Smooth muscle cell (in vitro differentiated cells): ENCODE results near the gene GLMN. TPM values are rescaled to one million over a fixed set of nuclear protein-coding genes. Genes with fewer than 3 reads are reported as not detected.
A peak's percentile ranks its signal among the peaks of the same experiment; 100 is the strongest.

ENCODE experiments used
- DNase-seq: peaks from one replicate; lab custom pipeline; 2025; ENCODE audit not compliant: unreplicated experiment; lab: John Stamatoyannopoulos, UW
- H2AFZ ChIP-seq: fragments of 200-600 bp; sonication (generic); 2 replicates; pipeline ENCODE4 v1.6.0; 2016; ENCODE audit warnings: antibody characterized with exemption, low read depth, mild to moderate bottlenecking
- H3F3A ChIP-seq: fragments of 200-600 bp; sonication (generic); 2 replicates; pipeline ENCODE4 v1.6.0; 2017; ENCODE audit warnings: antibody characterized with exemption, low read depth
- H3K27ac ChIP-seq: fragments of 200-600 bp; sonication (generic); 2 replicates; pipeline ENCODE4 v1.5.1; 2016; ENCODE audit warnings: low read depth, mild to moderate bottlenecking
- H3K27me3 ChIP-seq: fragments of 200-600 bp; sonication (generic); 2 replicates; pipeline ENCODE4 v1.6.1; 2016; ENCODE audit warnings: low read depth, mild to moderate bottlenecking
- H3K36me3 ChIP-seq: fragments of 200-600 bp; sonication (generic); 2 replicates; pipeline ENCODE4 v1.5.1; 2016; ENCODE audit warnings: low read depth
- H3K4me1 ChIP-seq: fragments of 200-600 bp; sonication (generic); 2 replicates; pipeline ENCODE4 v1.5.1; 2016; ENCODE audit warnings: low read depth
- H3K4me2 ChIP-seq: fragments of 200-600 bp; sonication (generic); 2 replicates; pipeline ENCODE4 v1.6.0; 2016; ENCODE audit warnings: mild to moderate bottlenecking
- H3K4me3 ChIP-seq: fragments of 200-600 bp; sonication (generic); 2 replicates; pipeline ENCODE4 v1.5.1; 2016; ENCODE audit warnings: mild to moderate bottlenecking
- H3K79me2 ChIP-seq: fragments of 200-600 bp; sonication (generic); 2 replicates; pipeline ENCODE4 v1.6.0; 2016; ENCODE audit warnings: low read depth, mild to moderate bottlenecking
- H3K9ac ChIP-seq: fragments of 200-600 bp; sonication (generic); 2 replicates; pipeline ENCODE4 v1.6.0; 2016; ENCODE audit warnings: low read depth
- H3K9me3 ChIP-seq: fragments of 200-600 bp; sonication (generic); replicated peaks from 2 replicates; pipeline ENCODE4 v1.5.1; 2016; ENCODE audit warnings: low read depth
- H4K20me1 ChIP-seq: fragments of 200-600 bp; sonication (generic); 2 replicates; pipeline ENCODE4 v1.6.0; 2016; ENCODE audit warnings: low read depth
- WGBS: methylation state at CpG from one replicate; pipeline ENCODE4 v1.1.7; 2016; ENCODE audit warnings: low lambda C conversion rate; 5-methylcytosine and 5-hydroxymethylcytosine counted together
- polyA plus RNA-seq: library from polyadenylated mRNA; unstranded; fragments of >200 nt; fragmentation: Nextera tagmentation; extraction: Ambion mirVana; gene quantifications from 2 replicates; pipeline ENCODE4 v1.2.1, GENCODE V29; 2016
- total RNA-seq: library from RNA; depleted of rRNA; stranded (reverse); fragments of >200 nt; gene quantifications from 2 replicates; pipeline ENCODE4 v1.2.3, GENCODE V29; 2014
- TF ChIP-seq, protein P1 (sequence below): fragments of 200-600 bp; sonication (generic); IDR thresholded peaks from 2 replicates; pipeline ENCODE4 v1.5.1; 2017; ENCODE audit warnings: borderline replicate concordance, mild to moderate bottlenecking, antibody characterized with exemption; ENCODE audit not compliant: insufficient read depth, poor library complexity, severe bottlenecking

The GLMN gene
- total and polyA plus RNA-seq, 2 experiments from 2014 or later = 10.8 to 14.6 TPM

DNA sequence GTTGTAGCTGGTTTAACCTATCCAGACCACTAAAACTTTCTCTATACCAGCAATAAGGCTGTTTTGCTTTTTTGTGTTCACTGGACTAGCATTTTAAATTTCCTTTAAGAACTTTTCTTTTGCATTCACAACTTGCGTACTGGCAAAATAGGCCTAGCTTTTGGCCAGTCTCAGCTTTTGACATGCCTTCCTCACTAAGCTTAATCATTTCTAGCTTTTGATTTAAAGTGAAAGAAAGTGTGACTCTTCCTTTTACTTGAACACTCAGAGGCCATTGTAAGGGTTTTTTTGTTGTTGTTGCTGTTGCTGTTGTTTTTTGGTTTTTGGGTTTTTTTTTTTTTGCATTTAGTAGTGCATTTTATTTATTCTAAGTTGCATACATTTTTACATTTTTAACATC is 15.2 kb upstream of the GLMN start:
- no peak for DNase-seq
- H2AFZ ChIP-seq = no peak overlapping the region
- TF ChIP-seq, protein P1, sequence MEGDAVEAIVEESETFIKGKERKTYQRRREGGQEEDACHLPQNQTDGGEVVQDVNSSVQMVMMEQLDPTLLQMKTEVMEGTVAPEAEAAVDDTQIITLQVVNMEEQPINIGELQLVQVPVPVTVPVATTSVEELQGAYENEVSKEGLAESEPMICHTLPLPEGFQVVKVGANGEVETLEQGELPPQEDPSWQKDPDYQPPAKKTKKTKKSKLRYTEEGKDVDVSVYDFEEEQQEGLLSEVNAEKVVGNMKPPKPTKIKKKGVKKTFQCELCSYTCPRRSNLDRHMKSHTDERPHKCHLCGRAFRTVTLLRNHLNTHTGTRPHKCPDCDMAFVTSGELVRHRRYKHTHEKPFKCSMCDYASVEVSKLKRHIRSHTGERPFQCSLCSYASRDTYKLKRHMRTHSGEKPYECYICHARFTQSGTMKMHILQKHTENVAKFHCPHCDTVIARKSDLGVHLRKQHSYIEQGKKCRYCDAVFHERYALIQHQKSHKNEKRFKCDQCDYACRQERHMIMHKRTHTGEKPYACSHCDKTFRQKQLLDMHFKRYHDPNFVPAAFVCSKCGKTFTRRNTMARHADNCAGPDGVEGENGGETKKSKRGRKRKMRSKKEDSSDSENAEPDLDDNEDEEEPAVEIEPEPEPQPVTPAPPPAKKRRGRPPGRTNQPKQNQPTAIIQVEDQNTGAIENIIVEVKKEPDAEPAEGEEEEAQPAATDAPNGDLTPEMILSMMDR = no peak
- H3K27ac ChIP-seq = no peak overlapping the region
- no peaks in the 10 kb centered on the region for H3F3A ChIP-seq
- no peaks in the 10 kb centered on the region for H3K36me3 ChIP-seq
- WGBS = 100% methylated on average over 1 of the region's 1 CpG
- H3K27me3 ChIP-seq = no peaks in the 10 kb centered on the region
- no peaks in the 10 kb centered on the region for H3K9me3 ChIP-seq
- no peak overlapping the region for H3K4me3 ChIP-seq
- H4K20me1 ChIP-seq = no peaks in the 10 kb centered on the region
- no peak overlapping the region for H3K9ac ChIP-seq
- no peak overlapping the region for H3K4me2 ChIP-seq
- no peaks in the 10 kb centered on the region for H3K79me2 ChIP-seq
- H3K4me1 ChIP-seq = no peaks in the 10 kb centered on the region

DNA sequence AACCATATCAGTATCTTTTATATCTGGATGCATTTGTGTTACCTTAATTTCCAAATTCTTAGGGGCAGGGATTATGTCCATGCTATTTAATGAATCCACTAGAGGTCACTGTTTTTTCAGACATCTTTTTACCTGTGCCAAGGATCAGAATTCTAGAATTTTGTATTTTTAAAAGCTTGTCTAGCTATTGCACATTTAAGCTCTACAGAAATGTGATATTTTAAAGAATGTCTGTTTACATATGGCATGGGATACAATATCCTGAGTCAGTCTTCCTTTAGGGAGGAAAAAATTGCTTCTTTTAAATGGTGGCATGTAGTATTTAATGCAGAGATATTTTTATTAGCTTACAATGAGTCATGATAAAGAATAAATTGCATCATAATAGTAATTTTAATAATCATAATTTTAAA is 11.4 kb upstream of the GLMN start:
- Histone ChIP-seq H3K79me2 (no peaks in the 10 kb centered on the region), H3K9me3 (no peaks in the 10 kb centered on the region), H3K9ac (no peak overlapping the region), H3K4me1 (no peaks in the 10 kb centered on the region), H3K27me3 (no peaks in the 10 kb centered on the region), H3F3A (no peaks in the 10 kb centered on the region), H3K27ac (no peak overlapping the region), H2AFZ (no peak overlapping the region), H4K20me1 (no peaks in the 10 kb centered on the region), H3K36me3 (peaks cover 7% of the 10 kb centered on the region), H3K4me3 (no peak overlapping the region), H3K4me2 (no peak overlapping the region)
- DNase-seq = no peak
- TF ChIP-seq, protein P1 = peak; percentile 61

DNA sequence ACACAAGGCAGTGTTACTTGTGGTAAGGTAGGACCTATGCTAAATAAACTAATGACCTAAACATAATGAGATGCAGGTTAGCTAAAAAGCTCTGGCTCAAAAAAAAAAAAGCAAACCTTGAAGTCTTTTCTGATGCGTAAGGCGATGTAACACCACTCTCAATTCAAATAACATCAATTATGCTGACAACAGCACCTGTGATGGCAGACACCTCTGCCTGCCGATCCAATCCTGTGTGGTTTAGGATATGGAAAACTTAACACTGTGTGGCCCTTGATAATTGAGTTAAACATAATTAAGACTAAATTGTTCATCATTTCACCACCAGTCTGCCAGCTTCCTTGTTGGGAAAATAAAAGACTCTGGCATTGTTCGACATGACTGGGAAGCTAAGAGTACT is 9.2 kb upstream of the GLMN start:
- TF ChIP-seq, protein P1 = no peak
- Histone ChIP-seq H3K36me3 (peaks cover 18% of the 10 kb centered on the region), H3K4me3 (no peak overlapping the region), H3K4me2 (no peak overlapping the region), H2AFZ (no peak overlapping the region), H3K4me1 (no peaks in the 10 kb centered on the region), H3K27me3 (no peaks in the 10 kb centered on the region), H4K20me1 (peaks cover 6% of the 10 kb centered on the region), H3K79me2 (no peaks in the 10 kb centered on the region), H3K9me3 (no peaks in the 10 kb centered on the region), H3K27ac (no peak overlapping the region), H3K9ac (no peak overlapping the region), H3F3A (no peaks in the 10 kb centered on the region)
- no peak for DNase-seq
- 94% methylated on average over 4 of the region's 4 CpGs for WGBS

DNA sequence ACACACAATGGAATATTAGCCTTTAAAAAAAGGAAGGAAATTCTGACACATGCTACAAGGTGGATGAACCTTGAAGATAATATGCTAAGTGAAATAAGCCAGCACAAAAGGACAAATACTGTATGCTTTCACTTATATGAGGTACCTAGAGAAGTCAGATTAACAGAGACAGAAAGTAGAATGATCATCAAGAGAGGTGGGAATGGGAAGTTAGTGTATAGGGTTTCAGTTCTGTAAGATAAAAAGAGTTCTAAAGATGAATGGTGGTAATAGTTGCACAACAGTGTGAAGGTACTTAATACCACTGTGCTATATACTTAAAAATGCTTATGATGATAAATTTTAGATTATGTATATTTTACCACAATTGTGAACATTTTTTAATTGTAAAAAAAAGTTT is 7.2 kb upstream of the GLMN start:
- no peak overlapping the region for H3K4me3 ChIP-seq
- H3K79me2 ChIP-seq = peaks cover 3% of the 10 kb centered on the region
- no peak overlapping the region for H3K9ac ChIP-seq
- peaks cover 6% of the 10 kb centered on the region for H4K20me1 ChIP-seq
- H2AFZ ChIP-seq = no peak overlapping the region
- H3K27me3 ChIP-seq = no peaks in the 10 kb centered on the region
- no peaks in the 10 kb centered on the region for H3K9me3 ChIP-seq
- no peaks in the 10 kb centered on the region for H3K4me1 ChIP-seq
- no peak for DNase-seq
- TF ChIP-seq, protein P1 = no peak
- peaks cover 18% of the 10 kb centered on the region for H3K36me3 ChIP-seq
- no peaks in the 10 kb centered on the region for H3F3A ChIP-seq
- H3K27ac ChIP-seq = no peak overlapping the region
- H3K4me2 ChIP-seq = no peak overlapping the region
